Urothelium cell line (cell line): ENCODE data around the gene TBC1D22A.
"Not testable (repeated sequence)": the region's sequence is repeated elsewhere in the genome, so short reads cannot be mapped to it uniquely, and the experiment has no call there.

Source experiments
- DNase-seq: peaks from one replicate; pipeline ENCODE4 v3.0.0; 2011; ENCODE audit warnings: low spot score, mixed read lengths
- FAIRE-seq: peaks from 2 replicates; lab custom pipeline; 2011; peaks lifted over from hg19 to GRCh38; lab: Jason Lieb, UNC

The TBC1D22A gene

DNA sequence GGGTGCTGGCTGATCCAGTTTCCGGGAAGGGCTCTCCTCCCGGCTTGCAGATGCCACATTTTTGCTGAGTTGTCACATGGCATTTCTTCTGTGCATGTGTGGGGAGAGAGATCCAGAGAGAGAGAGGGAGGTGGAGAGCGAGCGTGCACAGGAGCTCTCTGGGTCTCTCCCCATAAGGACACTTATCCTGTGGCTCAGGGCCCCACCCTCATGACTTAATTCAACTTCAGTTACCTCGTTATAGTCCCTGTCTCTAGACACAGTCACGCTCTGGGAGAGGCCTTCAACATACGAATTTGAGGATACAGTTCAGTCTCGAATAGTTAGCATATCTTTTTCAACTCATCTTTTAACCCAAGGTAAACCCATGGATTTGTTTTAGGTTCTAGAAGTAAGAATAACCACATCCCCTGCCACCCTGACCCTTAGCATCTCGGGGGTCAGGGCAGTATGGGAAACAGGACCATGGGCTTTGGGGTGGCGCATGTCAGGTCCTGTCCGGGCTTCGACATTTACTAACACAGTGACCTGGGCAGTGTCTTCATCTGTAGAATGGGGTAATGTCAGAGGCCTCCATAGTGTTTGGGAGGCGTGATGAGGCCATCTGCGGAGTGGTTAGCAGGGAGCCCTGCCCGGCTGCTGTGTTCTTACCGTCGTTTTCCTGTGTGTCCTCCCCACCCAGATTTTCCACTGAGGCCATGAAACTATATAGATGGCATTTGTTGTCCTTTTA lies 46.9 kb downstream of the TBC1D22A start:
- no peak for DNase-seq

DNA sequence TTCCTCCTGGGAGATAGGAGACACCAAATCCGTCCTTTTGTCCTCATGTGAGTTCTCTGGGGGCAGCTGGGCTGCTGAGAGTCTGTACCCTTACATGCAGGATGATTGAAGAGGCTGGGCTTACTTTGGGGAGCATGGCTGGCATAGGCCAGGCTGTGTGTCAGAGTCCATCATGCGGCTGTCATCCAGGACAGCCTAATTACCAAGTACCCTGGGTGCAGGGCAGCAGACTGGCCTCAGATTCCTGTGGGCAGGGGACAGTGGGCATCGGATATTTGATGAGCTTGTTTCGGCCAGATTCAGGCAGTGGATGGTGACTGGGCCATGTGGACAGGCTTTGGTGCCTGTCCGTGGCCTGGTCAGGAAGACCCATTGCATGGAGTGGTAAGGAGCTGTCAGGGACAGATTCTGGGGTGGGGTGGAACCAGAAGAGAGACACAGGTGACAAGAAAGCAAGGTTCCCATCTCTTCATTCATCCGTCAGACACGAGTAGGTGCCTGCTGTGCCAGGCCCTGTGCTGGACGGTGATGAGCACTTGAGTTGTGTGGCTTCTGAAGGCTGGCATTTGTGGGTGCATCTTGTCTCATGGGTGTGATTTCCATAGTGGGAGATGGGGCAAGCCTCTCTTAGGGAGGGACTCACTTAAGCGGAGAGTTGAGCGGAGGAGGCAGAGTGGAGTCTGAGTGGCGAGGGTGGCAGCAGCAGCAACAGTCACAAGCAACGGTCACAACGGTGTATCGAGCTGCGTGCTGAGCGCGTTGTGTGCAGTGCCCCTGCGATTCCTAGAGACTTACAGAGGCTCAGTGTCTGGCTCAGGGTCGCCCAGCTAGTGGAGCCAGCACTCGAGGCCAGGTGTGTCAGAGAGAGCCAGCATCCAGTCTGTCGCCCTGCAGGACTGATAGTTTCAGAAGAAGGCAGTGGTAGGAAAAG lies 48.7 kb downstream of the TBC1D22A start:
- no peak for DNase-seq
- no peak for FAIRE-seq

More for the DNA sequence above, 46.9 kb downstream of the TBC1D22A start:
- FAIRE-seq: peak; percentile 67

DNA sequence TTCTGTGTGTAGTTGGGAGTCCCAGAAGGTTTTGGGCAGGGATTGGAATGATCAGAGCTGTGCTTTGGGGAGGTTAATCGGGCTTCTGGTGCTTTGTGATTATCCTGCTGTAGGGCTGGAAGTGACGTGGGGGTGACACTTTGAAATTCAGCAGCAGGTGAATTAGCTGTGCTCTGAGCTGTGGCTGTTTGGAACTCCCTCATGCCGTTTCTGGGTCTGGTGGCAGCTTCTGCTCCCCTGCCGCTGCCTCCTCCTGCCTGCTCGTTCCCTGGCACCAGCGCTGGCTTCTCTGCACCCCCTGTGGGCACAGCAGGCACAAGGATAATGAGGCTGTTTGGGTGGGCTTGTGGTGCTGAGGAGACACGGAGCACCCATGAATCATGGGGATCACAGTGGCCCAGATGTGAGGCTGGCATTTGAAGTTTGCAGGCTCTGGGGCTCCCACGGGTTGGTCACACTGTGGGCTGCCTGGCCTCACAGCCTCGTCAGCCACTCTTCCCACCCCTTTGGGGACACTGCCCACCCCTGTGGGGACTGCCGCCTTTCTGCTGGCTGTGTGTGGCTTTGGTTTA lies 49.7 kb downstream of the TBC1D22A start:
- DNase-seq: no peak
- no peak for FAIRE-seq

DNA sequence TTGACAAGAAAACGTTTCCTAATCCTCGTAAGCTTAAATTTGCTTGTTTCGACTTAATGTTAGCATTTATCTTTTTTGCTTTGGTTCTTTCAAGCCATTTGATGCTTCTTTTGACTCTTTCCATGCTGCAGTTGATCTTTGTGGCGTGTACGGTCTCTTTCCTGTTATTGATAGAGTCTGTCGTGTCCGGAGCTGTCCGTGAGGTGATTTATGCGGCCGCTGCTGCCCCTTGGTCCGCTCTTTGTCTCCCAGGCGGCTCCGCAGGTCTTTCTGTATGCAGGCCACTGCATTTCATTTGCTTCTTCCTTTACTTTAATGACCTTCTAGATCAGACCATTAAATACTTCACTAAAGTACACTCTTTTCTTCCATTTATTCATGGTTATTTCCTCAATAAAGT lies 50.3 kb downstream of the TBC1D22A start:
- DNase-seq (no peak), FAIRE-seq (no peak)

DNA sequence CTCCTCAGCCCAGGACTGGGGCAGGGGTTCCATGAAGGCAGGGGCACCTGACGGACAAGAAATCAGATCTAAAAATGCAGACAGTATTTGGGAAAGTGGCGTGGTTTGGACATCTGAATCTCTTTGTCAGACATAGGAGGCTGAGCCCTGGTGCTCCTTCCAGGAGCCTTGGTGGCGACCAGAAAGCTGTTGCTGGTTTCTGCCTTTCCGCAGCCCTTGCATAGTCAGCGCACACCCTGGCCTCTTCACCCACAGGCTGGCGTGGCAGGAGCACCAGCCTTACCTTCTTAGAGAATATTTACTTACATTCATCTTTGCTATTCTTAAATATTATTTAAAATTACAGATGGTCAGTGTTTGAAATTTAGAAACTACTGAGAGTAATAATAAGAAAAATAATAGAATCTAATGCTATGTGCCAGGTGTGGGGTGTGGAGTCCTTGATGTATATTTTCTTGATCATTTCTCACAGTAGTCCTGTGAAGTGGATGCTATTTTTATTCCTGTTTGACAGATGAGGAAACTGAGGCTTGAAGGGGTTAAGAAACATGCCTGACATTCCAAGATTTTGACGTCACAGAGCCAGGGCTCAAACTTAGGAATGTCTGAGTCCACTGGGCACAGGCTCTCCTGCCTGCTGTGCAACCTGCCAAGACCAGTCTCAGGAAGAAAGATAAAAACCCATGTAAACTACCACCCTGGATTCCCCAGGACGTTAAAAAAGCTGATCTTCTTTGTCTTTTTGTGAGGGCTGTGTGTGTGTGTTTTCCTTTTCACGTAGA lies 51.6 kb downstream of the TBC1D22A start:
- DNase-seq: peak; percentile 58
- no peak for FAIRE-seq

DNA sequence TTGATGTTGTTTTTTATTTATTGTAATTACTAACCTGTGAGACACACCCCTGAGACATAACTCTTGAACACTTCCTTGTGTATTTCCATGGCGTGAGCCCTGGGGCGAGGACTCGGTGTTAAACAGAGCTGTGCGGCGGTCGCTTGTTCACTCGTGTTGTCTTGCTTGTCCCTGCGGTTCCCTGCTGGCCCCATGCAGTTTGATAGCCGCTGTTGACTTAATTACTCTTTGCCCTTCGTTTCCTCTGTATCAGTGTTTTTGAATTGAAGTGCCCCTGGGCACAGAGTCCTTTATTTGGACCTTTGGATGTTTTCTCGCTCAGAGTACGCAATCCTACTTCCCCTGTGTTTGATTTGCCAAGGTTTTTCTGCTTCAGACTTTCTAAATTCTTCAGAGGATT lies 52.7 kb downstream of the TBC1D22A start:
- DNase-seq (no peak), FAIRE-seq (no peak)

DNA sequence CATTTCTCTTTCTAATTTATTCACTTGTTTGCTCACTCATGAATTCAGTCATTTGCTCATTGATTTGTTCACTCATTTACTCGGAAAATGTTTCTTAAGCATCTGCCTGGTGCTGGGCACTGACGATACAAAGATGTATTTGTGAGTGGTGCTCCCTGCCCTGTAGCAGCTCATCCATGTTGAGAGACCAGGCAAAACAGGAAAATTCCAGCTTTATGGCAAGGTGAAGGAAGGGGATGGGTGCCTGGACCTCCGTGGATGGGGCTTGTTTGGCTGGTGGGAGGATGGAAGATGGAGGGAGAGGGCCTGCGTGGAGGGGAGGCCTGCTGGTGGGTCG lies 53.1 kb downstream of the TBC1D22A start:
- FAIRE-seq: no peak

DNA sequence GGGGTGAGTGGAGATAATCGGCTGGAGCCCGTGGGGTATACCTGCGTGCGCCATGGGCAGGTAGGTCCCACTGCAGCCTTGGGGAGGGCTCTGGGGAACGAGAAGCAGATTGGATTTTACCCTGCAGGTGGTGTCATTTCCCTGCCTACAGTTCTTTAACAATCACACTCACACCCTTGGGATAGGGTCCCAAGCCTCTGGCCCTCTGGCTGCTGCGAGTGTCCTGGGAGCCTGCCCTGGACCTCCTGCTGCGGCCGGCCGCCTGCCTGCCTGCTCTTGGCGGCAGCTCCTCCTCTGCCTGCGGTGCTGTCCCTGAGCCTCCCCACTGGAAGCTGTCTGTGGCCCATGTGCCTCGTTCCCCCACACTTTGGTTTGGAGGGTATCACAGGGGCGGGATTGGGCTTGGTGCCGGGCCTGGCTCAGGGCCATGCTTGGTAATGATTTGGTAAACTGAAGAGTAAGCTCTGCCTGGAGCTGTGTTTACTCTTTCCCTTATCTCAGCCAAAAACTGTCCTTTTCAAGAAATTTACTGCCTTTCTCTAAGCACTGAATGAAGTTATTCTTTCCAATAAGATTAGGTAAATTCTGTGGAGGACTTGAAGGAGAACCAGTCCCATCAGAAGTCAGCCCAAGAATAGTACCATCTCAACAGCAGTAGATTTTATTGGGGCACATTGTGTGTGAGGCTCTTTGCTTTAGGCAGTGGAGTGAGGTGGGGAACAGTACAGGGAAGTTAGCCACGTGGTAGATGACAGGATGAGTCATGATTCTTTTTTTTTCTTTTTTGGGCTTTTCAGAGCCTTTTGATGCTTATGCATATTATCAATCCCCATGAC lies 53.7 kb downstream of the TBC1D22A start:
- FAIRE-seq (peak; percentile 44), DNase-seq (no peak)

More for the DNA sequence above, 53.1 kb downstream of the TBC1D22A start:
- no peak for DNase-seq

DNA sequence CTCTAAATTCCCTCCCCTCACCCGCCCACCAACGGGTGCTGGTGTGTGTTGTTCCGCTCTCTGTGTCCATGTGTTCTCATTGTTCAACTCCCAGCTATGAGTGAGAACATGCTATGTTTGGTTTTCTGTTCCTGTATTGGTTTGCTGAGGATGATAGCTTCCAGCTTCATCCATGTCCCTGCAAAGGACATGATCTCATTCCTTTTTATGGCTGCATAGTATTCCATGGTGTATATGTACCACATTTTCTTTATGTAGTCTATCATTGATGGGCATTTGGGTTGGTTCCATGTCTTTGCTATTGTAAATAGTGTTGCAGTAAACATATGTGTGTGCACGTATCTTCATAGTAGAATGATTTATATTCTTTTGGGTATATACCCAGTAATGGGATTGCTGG lies 54.9 kb downstream of the TBC1D22A start:
- DNase-seq, FAIRE-seq: not testable (repeated sequence)

DNA sequence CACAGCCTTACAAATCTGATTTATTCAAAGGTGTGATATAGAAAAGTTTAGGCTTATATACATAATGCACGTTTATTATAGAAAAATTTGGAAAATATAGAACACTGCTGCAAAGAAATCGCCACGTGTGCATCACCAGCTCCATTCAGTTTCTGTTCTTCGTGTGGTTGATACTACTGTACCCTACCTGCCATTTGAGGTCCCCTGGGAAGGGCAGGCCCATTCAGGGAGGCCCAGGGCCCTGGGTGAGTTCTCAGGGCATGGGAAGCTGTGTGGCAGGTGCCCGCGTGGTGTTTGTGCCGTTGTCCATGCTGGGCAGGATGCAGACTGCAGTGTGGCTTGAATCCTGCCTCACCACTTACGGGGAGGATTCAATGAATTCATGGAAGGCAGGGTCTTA lies 60.8 kb downstream of the TBC1D22A start:
- FAIRE-seq (no peak), DNase-seq (no peak)

DNA sequence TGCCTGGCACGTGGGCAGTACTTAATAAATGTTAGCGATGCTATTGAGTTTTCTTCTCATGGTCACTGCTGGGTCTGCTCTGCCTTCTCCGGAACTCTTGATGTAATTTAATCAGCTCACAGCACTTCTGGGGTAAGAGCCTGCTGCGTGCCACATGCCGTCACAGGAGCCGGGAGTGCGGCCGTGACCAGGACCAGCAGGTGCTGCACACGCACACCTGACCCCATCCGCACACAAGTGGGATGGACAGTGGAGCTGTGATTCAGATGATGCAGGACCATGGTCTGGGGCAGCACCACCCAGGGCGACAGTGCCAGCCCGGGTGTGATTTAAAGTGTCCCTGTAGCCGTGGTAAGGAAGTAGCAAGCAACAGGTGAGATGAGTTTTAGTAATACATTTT lies 61.2 kb downstream of the TBC1D22A start:
- DNase-seq: no peak
- no peak for FAIRE-seq

DNA sequence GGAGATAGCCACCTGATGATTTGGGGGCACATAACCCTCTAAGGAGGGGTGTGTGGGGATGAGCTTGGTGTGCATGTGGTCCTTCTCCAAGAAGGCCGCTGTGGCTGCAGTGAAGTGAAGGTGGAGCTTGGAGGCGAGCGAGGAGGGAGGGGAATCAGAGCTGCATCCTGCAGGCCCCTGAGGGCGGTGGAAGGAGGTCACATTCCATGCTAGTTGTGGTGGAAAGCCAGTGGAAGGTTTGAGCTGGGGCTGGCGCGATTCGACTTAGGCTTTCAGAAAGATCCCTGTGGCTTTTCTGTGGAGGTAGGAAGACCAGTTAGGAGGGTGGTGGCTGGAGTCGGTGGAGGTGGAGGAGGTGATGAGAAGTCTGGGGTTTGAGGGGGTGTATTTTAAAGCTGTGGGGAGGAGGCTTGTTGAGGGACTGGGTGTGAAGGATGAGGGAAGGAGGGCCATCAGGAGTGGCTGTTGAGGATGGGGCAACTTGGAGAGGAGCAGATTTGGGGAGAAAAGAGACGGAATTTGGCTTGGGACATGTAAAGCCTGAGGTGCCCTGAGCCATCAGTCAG lies 62.0 kb downstream of the TBC1D22A start:
- peak; percentile 44 for FAIRE-seq

DNA sequence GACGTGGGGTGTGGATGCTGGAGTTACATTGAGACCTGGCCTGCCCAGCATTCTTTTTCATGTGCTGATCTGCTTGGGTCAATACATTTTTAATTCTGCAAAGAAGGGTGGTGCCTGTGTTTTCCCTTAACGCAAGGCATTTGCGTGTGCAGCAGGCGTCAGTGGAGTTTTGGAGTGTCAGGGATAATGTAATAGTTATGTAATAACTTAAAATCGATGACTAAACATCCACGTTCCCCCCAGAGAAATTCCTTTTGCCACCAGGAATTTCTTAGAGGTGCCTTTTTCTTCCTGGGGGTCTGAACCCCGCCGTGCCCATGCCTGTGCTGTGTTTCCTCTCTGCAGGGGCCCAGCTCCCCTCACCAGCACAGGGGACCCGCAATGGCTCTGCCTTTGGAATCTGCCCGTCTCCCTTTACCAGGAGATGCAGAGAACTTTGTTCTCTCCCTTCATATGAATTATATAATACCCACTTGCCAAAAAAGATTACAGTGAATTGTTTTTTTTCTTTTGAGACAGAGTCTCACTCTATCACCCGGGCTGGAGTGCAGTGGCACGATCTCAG lies 62.6 kb downstream of the TBC1D22A start:
- no peak for DNase-seq
- FAIRE-seq: no peak

More for the DNA sequence above, 62.0 kb downstream of the TBC1D22A start:
- no peak for DNase-seq

DNA sequence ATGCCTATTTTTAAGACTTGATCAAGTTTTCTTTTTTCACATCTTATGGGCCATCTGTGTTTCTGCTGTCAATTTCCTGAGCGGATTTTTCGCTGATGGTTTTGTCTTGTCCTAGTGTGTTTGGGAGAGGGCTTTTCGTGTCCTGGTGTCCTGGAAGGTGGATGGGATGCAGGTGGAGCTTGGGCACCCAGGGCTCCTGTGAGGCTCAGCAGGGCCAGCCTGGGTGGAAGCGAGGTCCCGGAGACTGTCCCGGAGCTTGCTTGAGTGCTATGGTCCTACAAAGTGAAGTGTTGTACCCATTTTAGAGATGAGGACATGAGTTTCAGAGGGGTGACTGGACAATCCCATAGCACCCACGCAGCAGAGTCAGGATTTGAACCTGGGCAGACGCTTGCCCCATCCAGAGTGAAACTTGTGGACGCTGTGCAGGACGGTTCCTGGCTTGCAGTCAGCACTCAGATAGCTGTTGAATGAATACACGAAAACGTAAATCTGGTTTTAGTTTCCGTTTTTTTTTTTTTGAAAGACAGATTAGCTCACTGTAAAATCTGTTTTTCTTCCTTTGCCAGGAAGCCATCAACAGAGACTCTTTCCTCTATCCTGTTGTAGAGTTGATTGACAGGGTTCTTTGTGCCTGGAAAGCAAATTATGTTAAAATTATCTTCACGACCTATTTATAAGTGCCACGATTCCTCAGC lies 64.1 kb downstream of the TBC1D22A start:
- DNase-seq (no peak), FAIRE-seq (no peak)

DNA sequence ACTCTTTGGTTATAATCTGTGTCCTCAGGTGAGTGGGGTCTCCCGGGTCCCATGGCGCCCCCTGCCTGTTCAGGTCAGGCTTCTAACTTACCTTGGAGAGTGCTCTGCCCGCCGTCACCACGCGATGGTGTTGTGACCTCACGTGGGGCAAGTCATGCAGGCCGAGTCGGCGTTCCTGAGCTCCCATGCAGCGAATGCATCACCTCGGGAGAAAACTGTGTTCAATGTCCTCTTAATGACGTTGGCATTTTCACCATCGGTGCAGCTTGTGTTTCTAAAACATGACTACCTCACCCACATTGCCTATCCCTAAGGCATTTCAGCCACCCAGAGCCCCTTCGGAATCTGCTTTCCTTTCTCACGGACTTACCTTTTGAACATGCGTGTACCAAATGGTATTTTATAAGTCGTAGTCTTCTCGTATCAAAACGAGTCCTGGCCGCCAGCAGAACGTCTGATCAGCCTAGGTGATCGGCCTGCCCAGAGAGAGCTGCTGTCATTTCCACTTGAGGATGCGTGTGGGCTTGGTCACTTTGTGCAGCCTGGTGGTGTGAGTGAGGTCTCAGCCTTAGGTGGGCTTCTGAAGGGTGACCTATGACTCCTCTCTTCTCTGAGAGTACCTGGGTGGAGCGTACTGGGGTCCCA lies 64.8 kb downstream of the TBC1D22A start:
- DNase-seq (no peak), FAIRE-seq (no peak)

DNA sequence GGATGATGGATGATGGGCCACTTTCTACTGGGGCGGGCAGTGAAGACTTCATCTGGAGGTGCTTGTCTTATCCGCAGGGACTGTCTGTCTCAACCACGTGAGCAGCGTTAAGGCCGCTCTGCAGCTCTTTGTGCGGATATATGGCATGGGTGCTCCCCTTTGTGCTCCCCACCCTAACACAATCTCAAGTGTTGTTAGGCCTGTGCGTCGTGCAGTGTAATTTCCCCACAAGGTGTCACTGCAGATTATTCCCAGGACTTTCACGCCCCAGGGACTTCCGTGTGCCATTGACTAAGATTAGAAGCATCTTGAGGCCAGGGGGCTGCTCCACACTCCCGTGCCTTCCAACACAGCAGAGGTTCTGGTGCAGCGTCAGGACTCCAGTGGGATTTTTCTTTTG lies 65.3 kb downstream of the TBC1D22A start:
- FAIRE-seq: no peak
- no peak for DNase-seq

DNA sequence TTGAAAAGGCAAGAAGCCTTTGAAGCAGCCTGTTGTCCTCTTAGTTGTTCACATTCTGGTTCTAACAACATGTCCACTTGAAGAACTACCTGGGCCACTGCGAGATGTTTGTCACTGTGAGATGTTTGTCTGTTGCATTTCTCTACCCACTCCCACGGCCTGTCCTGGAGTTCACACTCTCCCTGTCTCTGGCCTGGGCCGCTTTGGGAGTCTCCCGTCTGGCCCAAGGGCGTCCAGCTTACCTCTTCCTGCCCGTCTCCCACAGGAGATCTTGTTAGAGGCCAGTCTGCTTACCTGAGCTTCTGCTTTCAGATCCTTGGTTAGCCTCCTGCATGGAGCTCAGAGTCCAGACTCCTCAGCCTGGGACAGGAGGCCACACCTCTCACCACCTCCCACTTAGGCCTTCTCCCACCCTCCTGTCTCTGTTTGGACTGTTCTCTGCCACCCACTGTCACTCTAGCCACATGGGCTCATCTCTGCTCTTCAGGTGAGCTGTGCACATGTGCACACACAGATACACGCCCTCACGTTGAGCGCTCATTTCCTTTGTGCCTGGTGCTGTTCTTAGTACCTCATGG lies 66.0 kb downstream of the TBC1D22A start:
- DNase-seq (no peak), FAIRE-seq (no peak)
